ENCODE results near the gene COBL. TPM values are rescaled to one million over a fixed set of nuclear protein-coding genes. Genes with fewer than 3 reads are reported as not detected.

The COBL gene
- total RNA-seq, 1 experiment from 2014 or later, result 0.39 TPM

DNA sequence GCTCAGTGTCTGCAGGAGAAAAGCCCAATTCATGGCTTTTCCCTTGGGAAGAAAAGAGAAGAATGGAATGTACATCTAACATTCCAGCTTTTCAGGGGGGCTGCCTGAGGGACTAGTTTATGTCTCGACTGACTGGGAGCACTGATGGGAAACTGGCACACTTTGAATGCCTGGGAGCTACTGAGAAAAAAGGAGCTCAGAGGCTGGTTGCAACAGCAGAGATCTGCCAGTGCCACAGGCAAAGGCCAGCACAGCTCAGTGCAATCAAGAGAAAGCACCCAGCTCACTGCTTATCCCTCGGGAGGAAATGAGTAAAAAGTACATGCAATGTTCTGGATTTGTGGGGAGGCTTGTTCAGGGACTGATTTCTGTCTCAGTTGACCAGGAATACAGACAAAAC lies 226.2 kb downstream of the COBL start:
- in situ Hi-C loops (cut with HindIII; ENCODE audit: low pct_unique_long_range_greater_than_20kb, low sequenced_read_pairs), result no loop called here
- H3K4me3 ChIP-seq (ENCODE audit: low read depth in 2 of 2, low read length in 2 of 2), result no peak overlapping the region
- H3K27ac ChIP-seq (ENCODE audit: low read length), result no peak overlapping the region
- TF ChIP-seq, protein P1, sequence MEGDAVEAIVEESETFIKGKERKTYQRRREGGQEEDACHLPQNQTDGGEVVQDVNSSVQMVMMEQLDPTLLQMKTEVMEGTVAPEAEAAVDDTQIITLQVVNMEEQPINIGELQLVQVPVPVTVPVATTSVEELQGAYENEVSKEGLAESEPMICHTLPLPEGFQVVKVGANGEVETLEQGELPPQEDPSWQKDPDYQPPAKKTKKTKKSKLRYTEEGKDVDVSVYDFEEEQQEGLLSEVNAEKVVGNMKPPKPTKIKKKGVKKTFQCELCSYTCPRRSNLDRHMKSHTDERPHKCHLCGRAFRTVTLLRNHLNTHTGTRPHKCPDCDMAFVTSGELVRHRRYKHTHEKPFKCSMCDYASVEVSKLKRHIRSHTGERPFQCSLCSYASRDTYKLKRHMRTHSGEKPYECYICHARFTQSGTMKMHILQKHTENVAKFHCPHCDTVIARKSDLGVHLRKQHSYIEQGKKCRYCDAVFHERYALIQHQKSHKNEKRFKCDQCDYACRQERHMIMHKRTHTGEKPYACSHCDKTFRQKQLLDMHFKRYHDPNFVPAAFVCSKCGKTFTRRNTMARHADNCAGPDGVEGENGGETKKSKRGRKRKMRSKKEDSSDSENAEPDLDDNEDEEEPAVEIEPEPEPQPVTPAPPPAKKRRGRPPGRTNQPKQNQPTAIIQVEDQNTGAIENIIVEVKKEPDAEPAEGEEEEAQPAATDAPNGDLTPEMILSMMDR (IDR thresholded peaks at IDR 0.05), result no peak
- TF ChIP-seq REST (IDR thresholded peaks at IDR 0.05; ENCODE audit: insufficient read depth in 1 of 2, low read depth in 2 of 2, low read length in 1 of 2) (no peak), TCF7L2 (IDR thresholded peaks at IDR 0.05; ENCODE audit: low read depth, low read length) (no peak), POLR2AphosphoS5 (IDR thresholded peaks at IDR 0.05; ENCODE audit: low read depth, low read length) (no peak), SIN3A (IDR thresholded peaks at IDR 0.05; ENCODE audit: borderline replicate concordance, insufficient read depth, low read depth, low read length) (no peak)
- intact Hi-C loops (cut with micrococcal nuclease; ENCODE audit: unreplicated experiment), result no loop called here
- ChIA-PET CTCF (no interaction called here), POLR2A (no interaction called here)
- no peaks in the 10 kb centered on the region for H3K36me3 ChIP-seq (ENCODE audit: control insufficient read depth, insufficient read depth, low read length)
- H3K27me3 ChIP-seq (ENCODE audit: control insufficient read depth, insufficient read depth, low read length), result no peaks in the 10 kb centered on the region
- ATAC-seq (no peak), DNase-seq (ENCODE audit: low read depth, low spot score) (no peak)
- no TSS peak for BruUV-seq (replicated peaks)
- no peaks in the 10 kb centered on the region for H3K9me3 ChIP-seq (ENCODE audit: control insufficient read depth, insufficient read depth, low read depth, low read length)
- H3K4me1 ChIP-seq (ENCODE audit: control insufficient read depth, insufficient read depth, low read length), result no peaks in the 10 kb centered on the region

DNA sequence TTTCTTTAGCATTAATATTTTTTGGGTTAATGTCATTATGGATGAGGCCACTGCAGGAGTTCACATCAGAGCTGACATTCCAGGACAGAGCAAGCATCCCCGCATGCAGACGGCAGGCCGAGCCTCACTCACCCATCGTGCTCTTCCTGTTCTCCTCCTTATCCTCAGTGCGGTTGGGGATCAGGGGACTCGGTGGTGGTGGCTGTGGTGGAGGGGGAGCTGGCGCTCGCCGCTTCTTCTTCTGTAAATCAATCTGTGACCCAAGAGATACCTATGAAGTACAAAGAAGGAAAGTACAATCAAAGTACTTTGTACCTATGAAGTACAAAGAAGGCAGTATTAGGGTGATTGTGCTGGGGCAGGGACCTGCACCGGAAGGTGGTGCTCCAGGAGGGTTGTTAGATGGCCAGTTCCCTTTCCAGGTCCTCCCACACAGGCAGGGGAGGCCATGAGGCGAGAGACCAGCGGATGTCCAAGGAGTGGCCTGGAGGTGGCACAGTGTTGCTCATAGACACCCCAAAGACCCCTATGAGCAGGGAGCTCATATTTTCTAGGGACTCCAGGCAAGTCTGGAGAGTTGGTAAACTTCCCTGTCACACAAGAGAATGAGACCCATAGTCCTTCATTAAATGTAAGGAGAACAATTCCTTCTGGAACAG lies 231.4 kb downstream of the COBL start:
- Histone ChIP-seq H3K36me3 (ENCODE audit: control insufficient read depth, insufficient read depth, low read length) (no peaks in the 10 kb centered on the region), H3K4me1 (ENCODE audit: control insufficient read depth, insufficient read depth, low read length) (no peaks in the 10 kb centered on the region), H3K9me3 (ENCODE audit: control insufficient read depth, insufficient read depth, low read depth, low read length) (no peaks in the 10 kb centered on the region), H3K27me3 (ENCODE audit: control insufficient read depth, insufficient read depth, low read length) (no peaks in the 10 kb centered on the region; the same call in 1 of the 2 replicates), H3K27ac (ENCODE audit: low read length) (no peak overlapping the region), H3K4me3 (ENCODE audit: low read depth in 2 of 2, low read length in 2 of 2) (no peak overlapping the region)
- ChIA-PET POLR2A (no interaction called here), CTCF (no interaction called here)
- TF ChIP-seq POLR2AphosphoS5 (IDR thresholded peaks at IDR 0.05; ENCODE audit: low read depth, low read length), result no peak
- TF ChIP-seq, protein P1 (IDR thresholded peaks at IDR 0.05), result no peak
- no peak for TF ChIP-seq SIN3A (IDR thresholded peaks at IDR 0.05; ENCODE audit: borderline replicate concordance, insufficient read depth, low read depth, low read length)
- no peak for TF ChIP-seq TCF7L2 (IDR thresholded peaks at IDR 0.05; ENCODE audit: low read depth, low read length)
- TF ChIP-seq REST (IDR thresholded peaks at IDR 0.05; ENCODE audit: insufficient read depth in 1 of 2, low read depth in 2 of 2, low read length in 1 of 2), result no peak
- DNase-seq (ENCODE audit: low read depth, low spot score) (no peak), ATAC-seq (no peak)
- in situ Hi-C loops (cut with HindIII; ENCODE audit: low pct_unique_long_range_greater_than_20kb, low sequenced_read_pairs) (no loop called here), intact Hi-C loops (cut with micrococcal nuclease; ENCODE audit: unreplicated experiment) (no loop called here)
- no TSS peak for BruUV-seq (replicated peaks)
